HG03378 (cell line): Measurements from ENCODE around the gene TIMM22.
"Not testable (repeated sequence)": the region's sequence is repeated elsewhere in the genome, so short reads cannot be mapped to it uniquely, and the experiment has no call there.

Experiments used
- ATAC-seq: cut with Tn5 transposase; IDR thresholded peaks from one replicate; pipeline ENCODE4 v1.9.1; 2021; ENCODE audit warnings: mild to moderate bottlenecking, moderate library complexity; ENCODE audit not compliant: unreplicated experiment

Gene TIMM22

DNA sequence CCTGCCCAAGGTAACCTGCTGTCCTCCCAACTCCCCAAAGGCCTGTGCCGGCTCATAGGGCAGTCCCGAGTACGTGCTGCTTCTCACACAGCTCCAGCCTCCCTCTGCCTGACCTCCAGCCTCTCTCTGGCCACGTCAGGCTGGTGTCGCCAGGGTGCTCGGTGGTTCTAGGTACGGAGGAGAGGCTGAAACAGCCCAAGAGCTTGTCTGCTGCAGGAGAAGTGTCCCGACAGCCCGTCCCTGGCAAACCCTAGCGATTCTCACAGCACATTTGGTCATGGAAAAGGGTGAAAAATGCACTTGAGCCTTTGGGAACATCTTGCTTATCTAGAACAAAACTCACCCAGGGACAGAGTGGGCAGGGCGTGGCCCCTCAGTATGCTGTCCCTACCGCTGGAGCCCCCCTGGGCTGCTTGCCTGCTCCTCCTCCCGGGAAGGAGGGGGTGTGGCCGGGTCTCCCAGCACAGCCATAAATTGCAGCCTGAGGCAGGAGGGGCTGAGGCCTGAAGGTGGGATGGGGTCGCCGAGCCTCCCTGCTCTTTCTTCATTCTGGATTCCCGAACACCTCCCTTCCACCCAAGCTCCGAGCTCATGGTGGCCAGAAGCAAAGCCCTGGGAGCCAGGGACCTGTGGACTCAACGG lies 40.4 kb downstream of the TIMM22 start:
- no peak for ATAC-seq

- no peak for ATAC-seq
These were observed 41.7 kb downstream of the TIMM22 start for GRCh38 chr17:1038459-1039122.

DNA sequence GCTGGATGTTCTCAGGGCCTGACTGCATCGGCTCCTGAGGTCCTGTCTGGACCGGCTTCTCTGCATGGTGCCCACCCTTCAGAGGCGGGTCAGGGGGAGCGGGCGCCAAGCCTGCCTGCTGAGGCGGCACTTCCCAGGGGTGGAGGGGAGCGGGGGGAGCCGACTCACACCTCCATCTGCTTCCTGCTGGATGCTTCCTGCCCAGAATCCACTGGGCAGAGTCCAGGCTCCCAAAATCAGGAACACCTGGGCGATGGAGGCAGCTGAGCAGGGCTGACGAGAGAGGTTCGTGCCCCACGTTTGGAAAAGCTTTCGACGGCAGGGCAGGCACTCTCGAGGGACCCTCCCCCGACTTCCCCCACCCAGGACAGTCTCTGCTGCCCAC lies 42.2 kb downstream of the TIMM22 start:
- ATAC-seq = no peak

- no peak for ATAC-seq
These were observed 42.7 kb downstream of the TIMM22 start for GRCh38 chr17:1039511-1040215.

DNA sequence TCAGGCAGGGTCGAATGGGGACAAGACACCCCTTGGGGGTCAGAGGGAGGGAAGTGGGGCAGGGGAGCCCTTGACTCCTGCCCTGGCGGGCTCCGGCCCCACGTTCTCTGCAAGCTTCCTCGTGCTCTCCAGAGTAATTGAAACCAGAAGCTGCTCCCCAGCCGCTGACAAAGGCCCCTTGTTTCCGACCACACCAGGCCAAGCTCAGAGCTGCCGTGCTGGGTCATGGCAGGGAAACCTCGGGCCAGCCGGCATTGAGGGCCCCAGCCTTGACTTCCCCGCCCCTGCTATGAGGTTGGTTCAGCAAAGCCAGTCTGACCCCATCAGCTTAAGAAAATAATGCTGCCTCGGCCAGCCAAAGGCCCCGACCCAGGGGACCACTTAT lies 43.3 kb downstream of the TIMM22 start:
- ATAC-seq = no peak

DNA sequence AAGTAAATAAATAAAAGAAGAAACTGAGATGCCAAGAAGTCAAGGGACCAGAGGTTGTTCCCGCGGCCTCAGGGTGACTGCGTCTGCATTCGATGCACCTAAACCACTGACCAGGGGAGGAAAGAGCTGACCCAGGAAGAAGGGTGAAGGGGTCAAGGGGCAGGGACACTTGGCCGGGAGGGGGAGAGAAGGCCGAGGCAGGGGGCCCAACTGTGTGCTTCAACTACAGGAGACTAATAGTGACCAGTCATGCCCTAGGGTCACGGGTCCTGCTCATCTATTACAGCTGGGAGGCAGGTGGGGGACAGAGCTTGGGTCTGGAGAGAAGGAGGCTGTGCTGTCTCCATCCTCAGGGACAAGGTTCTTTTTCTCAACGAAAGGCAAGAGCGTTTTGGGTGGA lies 44.8 kb downstream of the TIMM22 start:
- no peak for ATAC-seq

- no peak for ATAC-seq
These were observed 45.6 kb downstream of the TIMM22 start for GRCh38 chr17:1042486-1042885.

- no peak for ATAC-seq
These were observed 46.8 kb downstream of the TIMM22 start for GRCh38 chr17:1043601-1044251.

- not testable (repeated sequence) for ATAC-seq
These were observed 47.6 kb downstream of the TIMM22 start for GRCh38 chr17:1044387-1045009.

- ATAC-seq = no peak
These were observed 48.5 kb downstream of the TIMM22 start for GRCh38 chr17:1045456-1045855.

DNA sequence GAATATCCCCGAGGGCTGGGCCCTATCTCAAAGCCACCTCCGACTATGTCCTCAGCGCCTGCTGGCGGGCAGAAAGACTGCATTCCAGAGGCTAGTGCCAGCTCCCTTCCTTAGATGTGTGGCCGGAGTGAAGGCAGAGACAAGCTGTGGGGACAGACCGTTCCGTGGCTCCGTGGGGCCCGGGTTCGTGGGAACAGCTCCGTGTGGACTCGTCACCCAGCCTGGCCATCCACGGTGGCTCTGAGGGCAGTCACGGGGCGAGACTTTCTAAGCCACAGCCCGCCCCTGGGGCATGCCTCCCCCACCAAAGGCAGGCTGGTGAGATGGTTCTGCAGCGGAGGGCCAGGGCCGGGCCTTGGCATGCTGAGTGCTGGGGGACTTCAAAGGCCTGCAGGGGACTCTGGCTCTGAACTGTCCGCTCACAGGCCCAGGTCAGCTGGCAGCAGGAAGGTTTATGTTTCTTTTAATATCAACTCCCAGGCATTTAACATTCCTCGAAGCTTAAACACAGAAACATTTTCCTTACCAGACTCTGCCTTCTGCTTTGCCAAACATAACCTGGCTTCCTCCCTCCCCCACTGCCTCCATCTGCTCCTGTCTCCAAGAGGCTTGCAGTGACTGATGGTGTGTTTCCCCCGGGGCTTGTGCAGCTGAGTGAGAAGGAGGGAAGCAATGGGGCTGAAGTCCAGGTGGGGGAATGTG lies 50.4 kb downstream of the TIMM22 start:
- ATAC-seq = no peak

DNA sequence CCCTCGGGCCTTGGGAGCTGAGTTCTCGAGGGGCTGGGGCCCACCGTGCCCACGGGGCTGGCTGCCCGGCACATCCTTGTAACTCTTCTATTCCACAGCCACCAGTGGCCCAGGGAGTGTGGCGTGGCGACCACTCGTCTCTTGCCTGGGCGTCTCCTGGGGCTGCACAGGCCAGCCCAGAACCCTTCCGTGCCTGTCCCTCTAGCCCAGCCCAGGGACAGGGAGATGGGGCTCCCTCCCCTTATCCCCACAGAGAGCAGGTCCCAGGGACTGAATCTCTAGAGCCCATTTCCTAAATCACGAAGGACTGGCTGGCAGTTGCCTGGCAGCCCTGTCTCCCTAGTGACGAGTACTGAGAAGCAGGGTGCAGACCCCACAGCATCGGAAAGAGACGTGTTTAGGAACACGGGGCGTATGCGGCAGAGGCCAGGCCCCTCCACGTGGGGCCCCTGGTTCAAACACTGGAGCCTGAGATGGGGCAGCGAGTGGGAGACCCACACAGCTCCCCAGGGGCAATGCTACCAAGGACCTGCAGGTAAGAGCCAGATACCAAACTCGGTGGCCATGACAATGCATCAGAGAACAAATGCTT lies 51.0 kb downstream of the TIMM22 start:
- no peak for ATAC-seq

- not testable (repeated sequence) for ATAC-seq
These were observed 51.7 kb downstream of the TIMM22 start for GRCh38 chr17:1048516-1049115.

DNA sequence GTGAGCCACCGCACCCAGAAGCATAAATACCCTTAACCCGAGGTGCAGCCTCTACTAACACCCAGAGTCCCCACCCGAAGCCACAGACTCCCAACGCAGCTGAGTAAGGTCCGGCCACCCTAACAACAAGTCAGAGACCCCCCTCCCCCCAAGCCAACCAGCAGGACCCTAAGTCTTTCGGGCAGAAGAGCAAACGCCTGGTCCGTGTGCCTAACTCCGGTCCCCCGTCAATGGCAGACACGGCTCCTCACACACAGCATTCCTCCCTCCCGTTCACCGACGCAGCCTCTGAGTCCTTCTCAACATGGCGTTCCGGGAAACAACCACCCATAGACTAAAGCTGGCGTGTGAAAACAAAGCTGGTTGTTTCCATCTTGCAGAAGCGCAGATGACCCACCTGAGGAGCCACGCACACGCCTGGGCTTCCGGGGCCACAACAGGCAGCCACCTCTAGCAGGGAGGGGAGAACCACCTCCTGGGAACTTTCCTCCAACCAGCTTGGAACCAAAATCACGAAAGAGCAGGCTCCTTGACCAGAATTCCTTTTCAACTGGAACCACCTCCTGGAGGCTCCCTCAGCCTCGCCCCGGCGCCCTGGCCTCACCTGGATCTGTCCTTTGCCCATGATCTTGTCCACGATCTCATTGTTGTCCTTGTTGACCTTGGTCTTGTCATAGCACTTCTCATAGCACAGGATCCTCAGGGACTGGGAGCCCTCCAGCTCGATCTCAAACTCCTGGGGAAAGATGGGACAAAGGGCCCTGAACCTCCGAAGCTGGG lies 52.7 kb downstream of the TIMM22 start:
- ATAC-seq = no peak

GRCh38 chr17:1050246-1050995 lies 53.5 kb downstream of the TIMM22 start:
- ATAC-seq = no peak

GRCh38 chr17:1050996-1051925 lies 54.3 kb downstream of the TIMM22 start:
- ATAC-seq = no peak
